B cell (primary cell): ENCODE measurements around the gene PPP2CA.

Source experiments
- CTCF ChIP-seq: fragments of 200-600 bp; IDR thresholded peaks from one replicate; pipeline ENCODE4 v1.8.0; 2022; ENCODE audit warnings: antibody characterized with exemption, mild to moderate bottlenecking
- EZH2 ChIP-seq: IDR thresholded peaks from 2 replicates; pipeline ENCODE4 v1.6.1; 2012; ENCODE audit warnings: borderline replicate concordance, low read depth, mild to moderate bottlenecking, moderate library complexity, low read length; ENCODE audit not compliant: insufficient read depth, poor library complexity, severe bottlenecking

GRCh38 chr5:134176511-134177368 lies 49.1 kb downstream of the PPP2CA start, which contains the start of gene SKP1:
- TF ChIP-seq CTCF (no peak), EZH2 (no peak)
